H1 (cell line): ENCODE data around the gene LARP1. TPM values are rescaled to one million over a fixed set of nuclear protein-coding genes. Genes with fewer than 3 reads are reported as not detected.

Experiments used
- CTCF ChIA-PET: fragments of 300-600 bp; sonication (Branson Sonifier 250); formaldehyde crosslinking; loops from one replicate; lab custom pipeline; 2021; ENCODE audit not compliant: partially characterized antibody; lab: Charles Lee
- POLR2A ChIA-PET: fragments of 300-600 bp; sonication (Branson Sonifier 250); formaldehyde crosslinking; loops from one replicate; lab custom pipeline; 2021; ENCODE audit warnings: inconsistent platforms; ENCODE audit not compliant: partially characterized antibody; lab: Charles Lee
- DNase-seq, 2 experiments: peaks; one replicate each; pipeline versions ENCODE4 v3.0.0 to v3.0.0-alpha.2; 2010 to 2022; ENCODE audit warnings: low spot score in 2 of 2, low read depth in 1 of 2, mixed read lengths in 1 of 2
- FAIRE-seq: peaks from 2 replicates; lab custom pipeline; 2011; peaks lifted over from hg19 to GRCh38; lab: Jason Lieb, UNC
- H2AFZ ChIP-seq: 2 replicates; pipeline ENCODE4 v1.8.1; 2012; ENCODE audit warnings: low read length, inconsistent platforms
- H2AK5ac ChIP-seq: 2 replicates; pipeline ENCODE4 v1.6.1; 2013; ENCODE audit warnings: low read depth, low read length
- H2BK120ac ChIP-seq: replicated peaks from 2 replicates; pipeline ENCODE3; 2013; ENCODE audit warnings: low read depth, low read length, inconsistent platforms
- H2BK12ac ChIP-seq: 2 replicates; pipeline ENCODE4 v1.6.1; 2013; ENCODE audit warnings: low read depth, low read length
- H2BK15ac ChIP-seq: 2 replicates; pipeline ENCODE4 v1.6.1; 2013; ENCODE audit warnings: low read length
- H2BK20ac ChIP-seq: 2 replicates; pipeline ENCODE4 v1.6.1; 2013; ENCODE audit warnings: low read length
- H2BK5ac ChIP-seq: 2 replicates; pipeline ENCODE4 v1.6.1; 2013; ENCODE audit warnings: low read depth, low read length
- H3K14ac ChIP-seq: 2 replicates; pipeline ENCODE4 v1.6.1; 2013; ENCODE audit warnings: inconsistent platforms; ENCODE audit not compliant: insufficient read length
- H3K18ac ChIP-seq: 2 replicates; pipeline ENCODE4 v1.6.1; 2013; ENCODE audit warnings: low read length; ENCODE audit errors: extremely low read depth
- H3K23ac ChIP-seq: 2 replicates; pipeline ENCODE4 v1.6.1; 2013; ENCODE audit warnings: inconsistent platforms; ENCODE audit not compliant: insufficient read length
- H3K23me2 ChIP-seq: 2 replicates; pipeline ENCODE4 v1.6.1; 2013; ENCODE audit warnings: low read depth, low read length
- H3K27ac ChIP-seq: 2 replicates; pipeline ENCODE4 v1.6.1; 2011; ENCODE audit warnings: low read depth, low read length, inconsistent platforms
- H3K27me3 ChIP-seq, 4 experiments: replicated peaks in 1 of 4; 1 replicate in 1 of 4; 2 replicates in 3 of 4; pipeline versions ENCODE4 v1.6.1 to v1.8.1; 2011 to 2013; ENCODE audit warnings: low read length in 3 of 4, mild to moderate bottlenecking in 3 of 4, inconsistent platforms in 2 of 4, mixed read lengths in 2 of 4, moderate library complexity in 1 of 4; ENCODE audit not compliant: control insufficient read depth in 3 of 4, insufficient read depth in 3 of 4; ENCODE audit errors: extremely low read depth in 1 of 4
- H3K36me3 ChIP-seq, 4 experiments: 2 replicates each; pipeline versions ENCODE4 v1.6.1 to v1.8.1; 2011 to 2013; ENCODE audit warnings: mild to moderate bottlenecking in 4 of 4, low read length in 3 of 4, moderate library complexity in 2 of 4, control low read depth in 1 of 4, inconsistent platforms in 1 of 4; ENCODE audit not compliant: insufficient read depth in 4 of 4, control insufficient read depth in 2 of 4
- H3K4ac ChIP-seq: replicated peaks from 2 replicates; pipeline ENCODE3; 2013; ENCODE audit warnings: low read length, low read depth, mixed read lengths, inconsistent platforms; ENCODE audit not compliant: insufficient read length
- H3K4me1 ChIP-seq, 4 experiments: replicated peaks in 1 of 4; 1 replicate in 1 of 4; 2 replicates in 3 of 4; pipeline versions ENCODE4 v1.6.1 to v1.8.1; 2011 to 2013; ENCODE audit warnings: low read length in 3 of 4, inconsistent platforms in 2 of 4, mixed read lengths in 1 of 4; ENCODE audit not compliant: insufficient read depth in 4 of 4, control insufficient read depth in 3 of 4
- H3K4me2 ChIP-seq, 2 experiments: 2 replicates each; pipeline versions ENCODE4 v1.6.1 to v1.8.1; 2011 to 2013; ENCODE audit warnings: low read depth in 2 of 2, low read length in 2 of 2, control low read depth in 1 of 2, inconsistent platforms in 1 of 2, mild to moderate bottlenecking in 1 of 2; ENCODE audit not compliant: insufficient read depth in 1 of 2
- H3K4me3 ChIP-seq, 4 experiments: fragments of 200-600, 300-600 bp in 1 of 4; sonication (generic), shearing (Covaris generic), sonication (Bioruptor Twin) in 1 of 4; 2 replicates each; pipeline versions ENCODE4 v1.5.1 to v1.8.1; 2011 to 2016; ENCODE audit warnings: low read length in 4 of 4, low read depth in 3 of 4, control low read depth in 2 of 4, inconsistent platforms in 2 of 4, mild to moderate bottlenecking in 2 of 4, mixed read lengths in 1 of 4, moderate library complexity in 1 of 4; ENCODE audit not compliant: insufficient read depth in 2 of 4; ENCODE audit errors: extremely low read depth in 1 of 4
- H3K56ac ChIP-seq: replicated peaks from 2 replicates; pipeline ENCODE3; 2013; ENCODE audit warnings: low read depth, mild to moderate bottlenecking, mixed read lengths, low read length, inconsistent platforms; ENCODE audit not compliant: insufficient read length
- H3K79me1 ChIP-seq: 2 replicates; pipeline ENCODE4 v1.6.1; 2013; ENCODE audit warnings: low read depth, low read length, control low read depth
- H3K79me2 ChIP-seq, 2 experiments: 2 replicates each; pipeline versions ENCODE4 v1.6.1 to v1.8.1; 2012 to 2013; ENCODE audit warnings: low read length in 2 of 2, mild to moderate bottlenecking in 2 of 2, inconsistent platforms in 1 of 2; ENCODE audit not compliant: insufficient read depth in 2 of 2, control insufficient read depth in 1 of 2
- H3K9ac ChIP-seq, 4 experiments: replicated peaks in 1 of 4; 1 replicate in 1 of 4; 2 replicates in 3 of 4; pipeline versions ENCODE4 v1.6.1 to v1.8.1; 2011 to 2013; ENCODE audit warnings: low read depth in 3 of 4, low read length in 3 of 4, control low read depth in 2 of 4, mild to moderate bottlenecking in 2 of 4, moderate library complexity in 2 of 4, inconsistent platforms in 1 of 4; ENCODE audit errors: extremely low read depth in 1 of 4
- H3K9me3 ChIP-seq, 2 experiments: 2 replicates each; pipeline versions ENCODE4 v1.6.1 to v1.8.1; 2012 to 2013; ENCODE audit warnings: mild to moderate bottlenecking in 2 of 2, moderate library complexity in 2 of 2, control low read depth in 1 of 2, inconsistent platforms in 1 of 2, low read depth in 1 of 2, low read length in 1 of 2, mixed read lengths in 1 of 2; ENCODE audit not compliant: insufficient read depth in 2 of 2
- H4K20me1 ChIP-seq, 2 experiments: replicated peaks in 1 of 2; 2 replicates each; pipeline versions ENCODE3 to v1.8.1; 2011 to 2013; ENCODE audit warnings: inconsistent platforms in 2 of 2, low read length in 2 of 2, mild to moderate bottlenecking in 1 of 2; ENCODE audit not compliant: insufficient read depth in 2 of 2, control insufficient read depth in 1 of 2
- H4K5ac ChIP-seq: 2 replicates; pipeline ENCODE4 v1.6.1; 2013; ENCODE audit warnings: low read length, low read depth, mixed read lengths, inconsistent platforms; ENCODE audit not compliant: insufficient read length
- H4K8ac ChIP-seq: 2 replicates; pipeline ENCODE4 v1.8.0; 2013; ENCODE audit warnings: mild to moderate bottlenecking, moderate library complexity, low read length, inconsistent platforms; ENCODE audit not compliant: insufficient read depth; ENCODE audit errors: extremely low read depth
- H4K91ac ChIP-seq: replicated peaks from 2 replicates; pipeline ENCODE3; 2013; ENCODE audit warnings: low read length, mixed read lengths, inconsistent platforms; ENCODE audit not compliant: insufficient read length
- E2F6 ChIP-seq: IDR thresholded peaks from 2 replicates; pipeline ENCODE4 v1.6.1; 2012; ENCODE audit warnings: inconsistent platforms
- KDM4A ChIP-seq: IDR thresholded peaks from one replicate; pipeline ENCODE4 v1.7.1; 2012; ENCODE audit warnings: low read depth, mild to moderate bottlenecking, moderate library complexity, low read length, inconsistent platforms; ENCODE audit not compliant: severe bottlenecking
- KDM5A ChIP-seq: fragments of 200-600 bp; IDR thresholded peaks from 2 replicates; pipeline ENCODE4 v1.7.1; 2012; ENCODE audit warnings: mild to moderate bottlenecking, low read length, inconsistent platforms, mixed read lengths
- NRF1 ChIP-seq: IDR thresholded peaks from 2 replicates; pipeline ENCODE4 v1.6.1; 2011; ENCODE audit warnings: mild to moderate bottlenecking, low read depth, low read length, improper control_type of control experiment
- POLR2A ChIP-seq, 2 experiments: IDR thresholded peaks; 1 replicate in 1 of 2; 2 replicates in 1 of 2; pipeline ENCODE4 v1.6.1; 2011; ENCODE audit warnings: low read depth in 2 of 2, low read length in 2 of 2, mild to moderate bottlenecking in 2 of 2; ENCODE audit errors: control extremely low read depth in 1 of 2
- SIN3A ChIP-seq, 2 experiments: IDR thresholded peaks in 1 of 2; conservative IDR thresholded peaks in 1 of 2; 2 replicates each; pipeline ENCODE4 v1.6.1; 2011 to 2012; ENCODE audit warnings: low read length in 2 of 2, improper control_type of control experiment in 1 of 2, low read depth in 1 of 2, mild to moderate bottlenecking in 1 of 2
- SP1 ChIP-seq: IDR thresholded peaks from 2 replicates; pipeline ENCODE4 v1.6.1; 2011; ENCODE audit warnings: low read depth, low read length
- TAF1 ChIP-seq: IDR thresholded peaks from 2 replicates; pipeline ENCODE4 v1.6.1; 2011; ENCODE audit warnings: mild to moderate bottlenecking, low read depth, low read length
- WGBS, 2 experiments: shearing (Covaris generic) in 1 of 2; methylation state at CpG; one replicate each; pipeline versions ENCODE4 v1.1.6 to v1.1.7; 2013 to 2015; ENCODE audit warnings: low lambda C conversion rate in 2 of 2, mixed read lengths in 2 of 2, inconsistent platforms in 1 of 2, low coverage in 1 of 2, missing lambda C conversion rate in 1 of 2; ENCODE audit not compliant: insufficient replicate concordance in 2 of 2, insufficient coverage in 1 of 2, insufficient read length in 1 of 2; ENCODE audit errors: extremely low coverage in 1 of 2, missing lambda C conversion rate in 1 of 2; 5-methylcytosine and 5-hydroxymethylcytosine counted together
- polyA plus RNA-seq, 7 experiments: library from polyadenylated mRNA; depleted of rRNA in 3 of 7; stranded (reverse) in 5 of 7; unstranded in 2 of 7; fragments of >200 nt in 5 of 7; fragments of 200-250 nt in 2 of 7; gene quantifications; 1 replicate in 5 of 7; 2 replicates in 1 of 7; 4 replicates in 1 of 7; pipeline versions ENCODE4 v1.2.1 to v1.2.3, GENCODE V29; 2011 to 2013; ENCODE audit warnings: missing spikeins in 2 of 7, mixed read lengths in 2 of 7
- total RNA-seq: library from RNA; stranded (reverse); fragmentation: NEBNext Ultra II Directional; extraction: Animal tissue kit (Norgen Biotek cat#: 25700); gene quantifications from 2 replicates; pipeline ENCODE4 v1.2.1, GENCODE V29; 2021

Gene LARP1
- total and polyA plus RNA-seq, 2 of the 8 experiments (the other 6 are each of a cell fraction or from before 2014, with no cell fraction given), result 106 to 422 TPM

DNA sequence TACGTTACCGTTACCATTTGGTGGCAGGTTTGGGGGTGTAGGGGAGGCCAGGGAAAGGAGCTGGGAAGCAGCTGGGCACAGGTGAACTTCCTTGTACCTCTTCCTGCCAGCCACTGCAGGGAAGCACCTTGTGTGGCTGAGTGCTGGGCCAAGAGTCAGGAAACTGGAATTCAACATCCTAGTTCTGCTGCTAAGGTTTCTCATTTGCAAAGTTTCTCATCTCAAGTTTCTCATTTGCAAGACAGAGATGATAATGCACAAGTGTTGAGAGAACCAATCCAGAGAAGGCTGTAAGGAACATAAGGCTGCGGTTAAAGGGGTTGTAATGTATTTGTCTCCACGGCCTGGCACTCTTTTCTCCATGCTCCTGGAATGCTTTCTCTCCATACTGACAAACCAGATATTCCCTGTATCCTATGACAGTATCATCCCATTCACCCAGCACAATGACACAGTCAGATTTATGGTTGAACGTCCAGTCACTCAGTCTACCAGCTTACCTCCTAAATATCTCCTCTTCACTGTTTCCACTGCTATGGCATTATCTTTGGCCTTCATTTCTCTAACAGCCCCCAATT lies 33.6 kb upstream of the LARP1 start:
- no peaks in the 10 kb centered on the region for H3K9me3 ChIP-seq
- H2BK15ac ChIP-seq, result peak overlapping the region; percentile 93
- H3K36me3 ChIP-seq, result no peaks in the 10 kb centered on the region; a peak in 1 of 8 replicates
- H3K79me1 ChIP-seq, result no peaks in the 10 kb centered on the region; the same call in 1 of the 2 replicates
- DNase-seq (peak in 1 of 2 experiments; percentile 61), FAIRE-seq (peak; percentile 75)
- H2BK5ac ChIP-seq, result peak overlapping the region; percentile 92; the same call in 1 of the 2 replicates
- H2BK12ac ChIP-seq, result peak overlapping the region; percentile 95
- H2AFZ ChIP-seq, result no peak overlapping the region
- peak overlapping the region; percentile 91 for H2AK5ac ChIP-seq
- CTCF ChIA-PET, result interaction anchor here (0.7 to 4.5 kb wide), 4 partner anchors 10 to 48 kb away, joined by 3 to 26 read pairs (median 4); no protein-coding TSS in a partner anchor
- no peak overlapping the region for H3K23ac ChIP-seq
- H4K20me1 ChIP-seq, result peaks cover 0 to 2% of the 10 kb centered on the region in 2 experiments
- no peak overlapping the region for H3K56ac ChIP-seq
- peak overlapping the region; percentile 74 for H3K27ac ChIP-seq
- H4K8ac ChIP-seq, result no peak overlapping the region
- no peak overlapping the region for H3K4ac ChIP-seq
- H3K4me1 ChIP-seq, result peaks cover 6 to 17% (median 10%) of the 10 kb centered on the region in 4 experiments
- peak overlapping the region in 3 of 4 experiments; percentile 9 to 37 (median 26); a peak in 5 of 8 replicates for H3K4me3 ChIP-seq
- H4K91ac ChIP-seq, result peak overlapping the region; percentile 54
- POLR2A ChIA-PET, result interaction anchor here (0.6 to 2.8 kb wide), 11 partner anchors 10 to 141 kb away, joined by 3 to 16 read pairs (median 3); partner anchors contain the start of gene CNOT8
- H4K5ac ChIP-seq, result peak overlapping the region; percentile 32
- H3K18ac ChIP-seq, result peak overlapping the region; percentile 89
- H3K23me2 ChIP-seq, result 0 out of 2 replicates have a peak, but pooled peaks cover 4% of the 10 kb centered on the region
- H3K9ac ChIP-seq, result no peak overlapping the region; a peak in 1 of 7 replicates
- no peak overlapping the region for H2BK120ac ChIP-seq
- peak overlapping the region; percentile 52; the same call in 1 of the 2 replicates for H2BK20ac ChIP-seq
- H3K14ac ChIP-seq, result no peak overlapping the region
- H3K79me2 ChIP-seq, result peaks cover 0 to 10% of the 10 kb centered on the region in 2 experiments; a peak in 2 of 4 replicates
- 5% methylated on average over 5 of the region's 5 CpGs; no CpG with 5 or more reads in 1 of the 2 experiments for WGBS, 2 experiments
- H3K27me3 ChIP-seq, result no peaks in the 10 kb centered on the region
- H3K4me2 ChIP-seq, result peak overlapping the region; percentile 66
- TF ChIP-seq POLR2A (IDR thresholded peaks at IDR 0.05; ENCODE audit: control extremely low read depth in 1 of 2, low read depth in 2 of 2, low read length in 2 of 2) (peak; percentile 24 to 60; a peak in 1 of 3 replicates), SIN3A (conservative IDR thresholded peaks at IDR 0.05 in 1 of 2, IDR thresholded peaks at IDR 0.05 in 1 of 2; ENCODE audit: low read depth in 1 of 2, low read length in 2 of 2) (peak in 1 of 2 experiments; percentile 52; a peak in 1 of 4 replicates), NRF1 (no peak), E2F6 (no peak), SP1 (no peak), KDM4A (no peak), KDM5A (no peak), TAF1 (no peak; the same call in 1 of the 2 replicates)
